ENCODE measurements around the gene SPIRE1.

Gene SPIRE1

GRCh38 chr18:12657684-12658425, at the start of gene SPIRE1:
TSS of gene SPIRE1 (minus strand) at chr18:12658107. CDS start at chr18:12657866, 241 bp downstream.
- FAIRE-seq, result no peak

GRCh38 chr18:12703664-12704063, 45.8 kb upstream of the SPIRE1 start:
- FAIRE-seq, result no peak

- no peak for FAIRE-seq
Measured at GRCh38 chr18:12703096-12703567, 45.2 kb upstream of the SPIRE1 start.

- no peak for FAIRE-seq
Measured at GRCh38 chr18:12702221-12703095, 44.6 kb upstream of the SPIRE1 start, which contains the start of the genes CEP76 and PSMG2. TSS of gene CEP76 (minus strand) at chr18:12702723. CDS start at chr18:12702548, 175 bp downstream. TSS of gene PSMG2 (plus strand) at chr18:12703042. CDS start at chr18:12703108, 66 bp downstream.

- no peak for FAIRE-seq
Measured at GRCh38 chr18:12701161-12701560, 43.3 kb upstream of the SPIRE1 start.

GRCh38 chr18:12699747-12700146, 41.8 kb upstream of the SPIRE1 start:
- FAIRE-seq, result no peak

- FAIRE-seq, result no peak
Measured at GRCh38 chr18:12694032-12694431, 36.1 kb upstream of the SPIRE1 start.

- FAIRE-seq, result no peak
Measured at GRCh38 chr18:12692206-12692605, 34.3 kb upstream of the SPIRE1 start.

GRCh38 chr18:12689256-12689850, 31.4 kb upstream of the SPIRE1 start:
- no peak for FAIRE-seq

- FAIRE-seq, result no peak
Measured at GRCh38 chr18:12686100-12686499, 28.2 kb upstream of the SPIRE1 start.

GRCh38 chr18:12679183-12679786, 21.4 kb upstream of the SPIRE1 start:
- FAIRE-seq, result no peak

GRCh38 chr18:12668041-12668440, 10.1 kb upstream of the SPIRE1 start:
- no peak for FAIRE-seq

- peak; percentile 96 for FAIRE-seq
Measured at GRCh38 chr18:12659904-12660605, 2.1 kb upstream of the SPIRE1 start.

- FAIRE-seq, result no peak
Measured at GRCh38 chr18:12658426-12659138, 675 bp upstream of the SPIRE1 start.

GRCh38 chr18:12656938-12657683, 796 bp downstream of the SPIRE1 start:
- no peak for FAIRE-seq

GRCh38 chr18:12656605-12656937, 1.3 kb downstream of the SPIRE1 start:
- FAIRE-seq, result no peak

GRCh38 chr18:12654971-12655370, 2.9 kb downstream of the SPIRE1 start:
- FAIRE-seq, result no peak

GRCh38 chr18:12652861-12653401, 5.0 kb downstream of the SPIRE1 start:
- FAIRE-seq, result no peak

- no peak for FAIRE-seq
Measured at GRCh38 chr18:12651651-12652050, 6.3 kb downstream of the SPIRE1 start.

GRCh38 chr18:12647773-12648172, 10.1 kb downstream of the SPIRE1 start:
- FAIRE-seq, result no peak

Measured in endometrium (tissue), 2 donors.